ENCODE results near the gene SLC35C1.

Gene SLC35C1

GRCh38 chr11:45852018-45852711 is 47.2 kb downstream of the SLC35C1 start:
- Histone ChIP-seq H3K4me2 (no peak overlapping the region; the same call in 1 of the 2 replicates), H4K20me1 (peaks cover 89% of the 10 kb centered on the region), H3K9ac (no peak overlapping the region), H3K36me3 (peaks cover 26% of the 10 kb centered on the region), H3K9me3 (no peaks in the 10 kb centered on the region), H3K27ac (no peak overlapping the region), H3K4me1 (peaks cover 29% of the 10 kb centered on the region), H3K4me3 (no peak overlapping the region), H3K27me3 (no peaks in the 10 kb centered on the region)
- TF ChIP-seq Cebpa-rat (IDR thresholded peaks at IDR 0.05): no peak

GRCh38 chr11:45852712-45853101 is 47.8 kb downstream of the SLC35C1 start:
- Histone ChIP-seq H3K27me3 (no peaks in the 10 kb centered on the region), H3K4me1 (peaks cover 29% of the 10 kb centered on the region), H3K4me3 (no peak overlapping the region), H4K20me1 (peaks cover 95% of the 10 kb centered on the region), H3K4me2 (no peak overlapping the region; the same call in 1 of the 2 replicates), H3K9me3 (no peaks in the 10 kb centered on the region), H3K36me3 (peaks cover 31% of the 10 kb centered on the region), H3K9ac (no peak overlapping the region), H3K27ac (no peak overlapping the region)
- TF ChIP-seq Cebpa-rat (IDR thresholded peaks at IDR 0.05): no peak

- Histone ChIP-seq H3K9ac (no peak overlapping the region), H3K27ac (no peak overlapping the region), H3K4me3 (no peak overlapping the region), H3K27me3 (no peaks in the 10 kb centered on the region), H4K20me1 (peaks cover 95% of the 10 kb centered on the region), H3K4me2 (no peak overlapping the region), H3K4me1 (peaks cover 22% of the 10 kb centered on the region), H3K36me3 (peaks cover 40% of the 10 kb centered on the region), H3K9me3 (no peaks in the 10 kb centered on the region)
- no peak for TF ChIP-seq Cebpa-rat (IDR thresholded peaks at IDR 0.05)
These were observed 48.6 kb downstream of the SLC35C1 start for GRCh38 chr11:45853332-45854219.

- peaks cover 57% of the 10 kb centered on the region for H3K36me3 ChIP-seq
- H3K9me3 ChIP-seq: no peaks in the 10 kb centered on the region
- no peak overlapping the region for H3K4me3 ChIP-seq
- H3K27me3 ChIP-seq: no peaks in the 10 kb centered on the region
- no peak for TF ChIP-seq Cebpa-rat (IDR thresholded peaks at IDR 0.05)
- peaks cover 15% of the 10 kb centered on the region for H3K4me1 ChIP-seq
- H3K9ac ChIP-seq: no peak overlapping the region
- H3K27ac ChIP-seq: no peak overlapping the region
- peaks cover 94% of the 10 kb centered on the region for H4K20me1 ChIP-seq
- H3K4me2 ChIP-seq: no peak overlapping the region
These were observed 50.4 kb downstream of the SLC35C1 start for GRCh38 chr11:45855308-45855707.

GRCh38 chr11:45856044-45856468 is 51.1 kb downstream of the SLC35C1 start:
- Histone ChIP-seq H3K27me3 (no peaks in the 10 kb centered on the region), H3K9ac (no peak overlapping the region), H3K27ac (no peak overlapping the region), H3K4me1 (peaks cover 15% of the 10 kb centered on the region), H3K4me3 (no peak overlapping the region), H3K9me3 (no peaks in the 10 kb centered on the region), H3K4me2 (no peak overlapping the region), H4K20me1 (peaks cover 92% of the 10 kb centered on the region), H3K36me3 (peaks cover 65% of the 10 kb centered on the region)
- no peak for TF ChIP-seq Cebpa-rat (IDR thresholded peaks at IDR 0.05)

GRCh38 chr11:45857961-45858474 is 53.1 kb downstream of the SLC35C1 start:
- H3K4me2 ChIP-seq: no peak overlapping the region
- H3K36me3 ChIP-seq: peaks cover 80% of the 10 kb centered on the region
- no peak overlapping the region for H3K27ac ChIP-seq
- H4K20me1 ChIP-seq: peaks cover 72% of the 10 kb centered on the region
- no peak for TF ChIP-seq Cebpa-rat (IDR thresholded peaks at IDR 0.05)
- no peak overlapping the region for H3K4me3 ChIP-seq
- H3K27me3 ChIP-seq: no peaks in the 10 kb centered on the region
- H3K4me1 ChIP-seq: peaks cover 8% of the 10 kb centered on the region; the same call in 1 of the 2 replicates
- H3K9ac ChIP-seq: no peak overlapping the region
- H3K9me3 ChIP-seq: no peaks in the 10 kb centered on the region

- Histone ChIP-seq H3K4me2 (no peak overlapping the region), H3K27me3 (no peaks in the 10 kb centered on the region), H4K20me1 (peaks cover 63% of the 10 kb centered on the region), H3K4me1 (peaks cover 8% of the 10 kb centered on the region; the same call in 1 of the 2 replicates), H3K9me3 (no peaks in the 10 kb centered on the region), H3K4me3 (no peak overlapping the region), H3K36me3 (peaks cover 89% of the 10 kb centered on the region), H3K9ac (no peak overlapping the region), H3K27ac (no peak overlapping the region)
- no peak for TF ChIP-seq Cebpa-rat (IDR thresholded peaks at IDR 0.05)
These were observed 53.9 kb downstream of the SLC35C1 start for GRCh38 chr11:45858751-45859398.

- Histone ChIP-seq H3K36me3 (peaks cover 97% of the 10 kb centered on the region), H3K27ac (no peak overlapping the region), H4K20me1 (peaks cover 55% of the 10 kb centered on the region), H3K4me3 (no peak overlapping the region), H3K9ac (no peak overlapping the region), H3K27me3 (no peaks in the 10 kb centered on the region), H3K4me1 (0 out of 2 replicates have a peak, but pooled peaks cover under 1% of the 10 kb centered on the region), H3K9me3 (no peaks in the 10 kb centered on the region), H3K4me2 (no peak overlapping the region)
- TF ChIP-seq Cebpa-rat (IDR thresholded peaks at IDR 0.05): no peak
These were observed 54.8 kb downstream of the SLC35C1 start for GRCh38 chr11:45859661-45860140.

GRCh38 chr11:45860348-45860747 is 55.4 kb downstream of the SLC35C1 start:
- Histone ChIP-seq H3K27me3 (no peaks in the 10 kb centered on the region), H3K27ac (no peak overlapping the region), H3K4me3 (no peak overlapping the region), H3K4me1 (no peaks in the 10 kb centered on the region), H3K36me3 (peaks cover 99% of the 10 kb centered on the region), H3K9me3 (no peaks in the 10 kb centered on the region), H3K4me2 (no peak overlapping the region), H4K20me1 (peaks cover 50% of the 10 kb centered on the region), H3K9ac (no peak overlapping the region)
- no peak for TF ChIP-seq Cebpa-rat (IDR thresholded peaks at IDR 0.05)

Measured in BLaER1 (cell line).